IMR-90 (cell line): ENCODE results near the gene CNPY4. TPM values are rescaled to one million over a fixed set of nuclear protein-coding genes. Genes with fewer than 3 reads are reported as not detected.

Source experiments
- ATAC-seq: fragments of 200-7000 bp; cut with Tn5 transposase; 2 replicates; pipeline ENCODE4 v1.9.1; 2020; ENCODE audit warnings: low read depth, mild to moderate bottlenecking, moderate library complexity
- BruUV-seq: library from RNA; stranded (reverse); fragments of 400-500 nt; replicated peaks from 2 replicates; lab custom pipeline; 2021; lab: Mats Ljungman, UMichigan
- CTCF ChIA-PET: fragments of 300-600 bp; formaldehyde crosslinking; extraction: SDS; loops from one replicate; lab custom pipeline; 2021; ENCODE audit warnings: antibody characterized with exemption; lab: Yijun Ruan, JAX
- POLR2A ChIA-PET: fragments of 300-600 bp; sonication (Branson Sonifier 250); formaldehyde crosslinking; loops from one replicate; lab custom pipeline; 2022; ENCODE audit warnings: antibody characterized with exemption; ENCODE audit not compliant: unreplicated experiment; lab: Charles Lee
- DNase-seq: peaks from one replicate; pipeline ENCODE4 v3.0.0; 2013
- H2AFZ ChIP-seq: replicated peaks from 2 replicates; pipeline ENCODE3; 2013; ENCODE audit warnings: low read length, mild to moderate bottlenecking; ENCODE audit not compliant: poor library complexity
- H2AK5ac ChIP-seq: 2 replicates; pipeline ENCODE4 v1.6.1; 2013; ENCODE audit warnings: low read depth, low read length, inconsistent platforms
- H2AK9ac ChIP-seq: replicated peaks from 2 replicates; pipeline ENCODE3; 2013; ENCODE audit warnings: mild to moderate bottlenecking, low read depth, low read length, moderate library complexity; ENCODE audit not compliant: poor library complexity
- H2BK120ac ChIP-seq: 2 replicates; pipeline ENCODE4 v1.6.1; 2013; ENCODE audit warnings: low read depth, low read length, inconsistent platforms
- H2BK15ac ChIP-seq: 3 replicates; pipeline ENCODE4 v1.6.1; 2013; ENCODE audit warnings: low read depth, low read length, inconsistent platforms
- H2BK20ac ChIP-seq: 2 replicates; pipeline ENCODE4 v1.6.1; 2013; ENCODE audit warnings: low read depth, mild to moderate bottlenecking, inconsistent platforms, low read length, moderate library complexity
- H2BK5ac ChIP-seq: 2 replicates; pipeline ENCODE4 v1.6.1; 2013; ENCODE audit warnings: mild to moderate bottlenecking, low read depth, low read length, inconsistent platforms; ENCODE audit not compliant: poor library complexity, severe bottlenecking
- H3K14ac ChIP-seq: replicated peaks from 2 replicates; pipeline ENCODE4 v1.6.1; 2013; ENCODE audit warnings: low read depth, low read length, inconsistent platforms
- H3K18ac ChIP-seq: 2 replicates; pipeline ENCODE4 v1.6.1; 2013; ENCODE audit warnings: low read depth, low read length, control low read depth
- H3K23ac ChIP-seq: 2 replicates; pipeline ENCODE4 v1.6.1; 2013; ENCODE audit warnings: low read depth, low read length, inconsistent platforms
- H3K27ac ChIP-seq: 2 replicates; pipeline ENCODE4 v1.5.1; 2013; ENCODE audit warnings: mild to moderate bottlenecking, control low read depth, low read length; ENCODE audit not compliant: insufficient read depth
- H3K27me3 ChIP-seq: 2 replicates; pipeline ENCODE4 v1.6.1; 2013; ENCODE audit warnings: low read length; ENCODE audit not compliant: control insufficient read depth, insufficient read depth
- H3K36me3 ChIP-seq: 2 replicates; pipeline ENCODE4 v1.6.1; 2013; ENCODE audit warnings: low read length, mixed read lengths; ENCODE audit not compliant: control insufficient read depth, insufficient read depth
- H3K4ac ChIP-seq: 2 replicates; pipeline ENCODE4 v1.6.1; 2013; ENCODE audit warnings: low read depth, low read length, inconsistent platforms
- H3K4me1 ChIP-seq: 2 replicates; pipeline ENCODE4 v1.6.1; 2013; ENCODE audit warnings: low read length, mixed read lengths; ENCODE audit not compliant: control insufficient read depth, insufficient read depth
- H3K4me2 ChIP-seq: 2 replicates; pipeline ENCODE4 v1.6.1; 2013; ENCODE audit warnings: low read depth, mild to moderate bottlenecking, control low read depth, low read length, moderate library complexity
- H3K4me3 ChIP-seq: 2 replicates; pipeline ENCODE4 v1.5.1; 2013; ENCODE audit warnings: low read depth, mild to moderate bottlenecking, control low read depth, low read length, moderate library complexity; ENCODE audit not compliant: insufficient read depth
- H3K56ac ChIP-seq: 2 replicates; pipeline ENCODE4 v1.6.1; 2013; ENCODE audit warnings: low read length, inconsistent platforms; ENCODE audit not compliant: insufficient read depth; ENCODE audit errors: extremely low read depth
- H3K79me1 ChIP-seq, 2 experiments: 2 replicates each; pipeline ENCODE4 v1.6.1; 2013; ENCODE audit warnings: low read length in 2 of 2, inconsistent platforms in 1 of 2, low read depth in 1 of 2
- H3K9ac ChIP-seq: 2 replicates; pipeline ENCODE4 v1.6.1; 2013; ENCODE audit warnings: low read depth, low read length, control low read depth
- H3K9me1 ChIP-seq: 2 replicates; pipeline ENCODE4 v1.6.1; 2013; ENCODE audit warnings: low read length, inconsistent platforms; ENCODE audit not compliant: insufficient read depth
- H3K9me3 ChIP-seq: 2 replicates; pipeline ENCODE4 v1.6.1; 2013; ENCODE audit warnings: low read length; ENCODE audit not compliant: control insufficient read depth, insufficient read depth
- H4K20me1 ChIP-seq: 2 replicates; pipeline ENCODE4 v1.6.1; 2013; ENCODE audit warnings: low read length, inconsistent platforms; ENCODE audit not compliant: insufficient read depth
- H4K5ac ChIP-seq: 2 replicates; pipeline ENCODE4 v1.6.1; 2013; ENCODE audit warnings: mild to moderate bottlenecking, low read depth, low read length, control low read depth
- H4K8ac ChIP-seq, 2 experiments: 2 replicates each; pipeline ENCODE4 v1.6.1; 2013; ENCODE audit warnings: low read depth in 2 of 2, low read length in 2 of 2, control low read depth in 1 of 2, inconsistent platforms in 1 of 2
- H4K91ac ChIP-seq: 2 replicates; pipeline ENCODE4 v1.6.1; 2013; ENCODE audit warnings: low read depth, low read length, inconsistent platforms; ENCODE audit not compliant: insufficient read depth
- POLR2A ChIP-seq: IDR thresholded peaks from 2 replicates; pipeline ENCODE4 v1.6.1; 2012; ENCODE audit warnings: mild to moderate bottlenecking, low read depth, low read length
- RCOR1 ChIP-seq: IDR thresholded peaks from 2 replicates; pipeline ENCODE4 v1.6.1; 2012; ENCODE audit warnings: mild to moderate bottlenecking, low read length, improper control_type of control experiment; ENCODE audit not compliant: insufficient replicate concordance
- WGBS, 2 experiments: methylation state at CpG; one replicate each; pipeline versions ENCODE4 v1.1.5 to v1.1.7; 2013; ENCODE audit warnings: missing lambda C conversion rate in 2 of 2; ENCODE audit not compliant: insufficient read length in 1 of 2; ENCODE audit errors: extremely low coverage in 2 of 2; 5-methylcytosine and 5-hydroxymethylcytosine counted together
- dilution Hi-C: fragments of 300-500 bp; cut with HindIII; formaldehyde crosslinking; loops from one replicate; pipeline ENCODE4 v1.14.3; 2018; ENCODE audit warnings: low sequenced_read_pairs; ENCODE audit not compliant: unreplicated experiment
- in situ Hi-C: fragments of 300-500 bp; cut with MboI; formaldehyde crosslinking; loops from 3 replicates; pipeline ENCODE4 v1.14.3; 2019; ENCODE audit warnings: low sequenced_read_pairs, inconsistent platforms, mixed read lengths
- intact Hi-C: fragments of 100-400 bp; cut with micrococcal nuclease; formaldehyde crosslinking; loops from 2 replicates; pipeline ENCODE4 v1.10.0; 2022
- polyA plus RNA-seq, 3 experiments: library from polyadenylated mRNA; depleted of rRNA; stranded (reverse); fragments of >200 nt; gene quantifications; 2 replicates each; pipeline ENCODE4 v1.2.3, GENCODE V29; 2012; ENCODE audit warnings: low replicate concordance in 1 of 3
- total RNA-seq: library from RNA; depleted of rRNA; stranded (reverse); fragments of >200 nt; gene quantifications from 2 replicates; pipeline ENCODE4 v1.2.3, GENCODE V29; 2012

The CNPY4 gene
- total and polyA plus RNA-seq, 2 of the 4 experiments (the other 2 are of a cell fraction), result 13.3 to 21.9 TPM

DNA sequence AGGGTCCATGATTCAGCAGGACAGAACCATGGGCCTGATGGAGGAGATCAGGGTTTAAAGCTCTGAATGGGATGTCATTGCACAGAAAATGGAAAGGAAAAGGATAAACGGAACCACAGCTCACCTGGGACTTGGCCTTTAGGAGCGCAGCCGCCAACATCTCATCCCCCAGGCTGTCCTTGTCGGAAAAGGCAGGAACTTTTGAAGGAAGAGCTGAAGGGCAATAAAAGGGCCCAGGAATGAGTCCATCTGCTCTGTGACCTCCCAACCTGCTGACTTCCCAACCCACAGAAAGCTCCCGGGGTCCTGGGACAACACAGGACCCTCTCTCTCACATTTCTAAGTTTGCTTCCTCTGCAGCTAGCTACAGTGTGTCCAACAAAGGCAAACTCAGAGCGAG is 44.0 kb upstream of the CNPY4 start:
- Histone ChIP-seq H3K9ac (no peak overlapping the region), H3K4me2 (no peak overlapping the region), H4K8ac (no peak overlapping the region), H3K4me3 (no peak overlapping the region), H3K18ac (no peak overlapping the region), H2AK9ac (no peak overlapping the region), H2BK5ac (no peak overlapping the region), H4K20me1 (peaks cover 20% of the 10 kb centered on the region), H3K27ac (no peak overlapping the region), H2BK120ac (no peak overlapping the region), H4K91ac (no peak overlapping the region), H2BK20ac (no peak overlapping the region), H3K4me1 (peaks cover 3% of the 10 kb centered on the region; the same call in 1 of the 2 replicates), H3K79me1 (peaks cover 29 to 64% of the 10 kb centered on the region in 2 experiments), H2BK15ac (no peak overlapping the region), H3K56ac (no peak overlapping the region), H4K5ac (no peak overlapping the region), H3K4ac (no peak overlapping the region), H3K9me3 (peaks cover 56% of the 10 kb centered on the region), H3K14ac (no peak overlapping the region), H3K27me3 (no peaks in the 10 kb centered on the region), H3K36me3 (peaks cover 84% of the 10 kb centered on the region), H2AK5ac (no peak overlapping the region), H3K9me1 (peaks cover 5% of the 10 kb centered on the region; the same call in 1 of the 2 replicates), H3K23ac (no peak overlapping the region), H2AFZ (no peak overlapping the region)
- ChIA-PET CTCF (interaction anchor here (0.6 to 0.7 kb wide), 2 partner anchors 27 to 59 kb away, joined by 3 to 7 read pairs; no protein-coding TSS in a partner anchor), POLR2A (no interaction called here)
- dilution Hi-C loops, result no loop called here
- 93% methylated on average over 3 of the region's 6 CpGs; no CpG with 5 or more reads in 1 of the 2 experiments for WGBS, 2 experiments
- intact Hi-C loops, result no loop called here
- DNase-seq, result no peak
- in situ Hi-C loops, result no loop called here
- ATAC-seq, result no peak
- TF ChIP-seq RCOR1 (no peak), POLR2A (no peak)
- no TSS peak for BruUV-seq
